Measurements from ENCODE around the gene SPOCK1.
"Not testable (repeated sequence)": the region's sequence is repeated elsewhere in the genome, so short reads cannot be mapped to it uniquely, and the experiment has no call there.

SPOCK1 gene

GRCh38 chr5:137254119-137255090 lies 244.7 kb downstream of the SPOCK1 start:
- DNase-seq, result no peak

GRCh38 chr5:137252512-137252911 lies 246.6 kb downstream of the SPOCK1 start:
- DNase-seq, result no peak

GRCh38 chr5:137250421-137250820 lies 248.7 kb downstream of the SPOCK1 start:
- DNase-seq, result no peak

GRCh38 chr5:137248527-137248926 lies 250.6 kb downstream of the SPOCK1 start:
- DNase-seq, result no peak

GRCh38 chr5:137245438-137245837 lies 253.7 kb downstream of the SPOCK1 start:
- DNase-seq, result no peak

- DNase-seq, result no peak
These were observed 258.8 kb downstream of the SPOCK1 start for GRCh38 chr5:137240285-137240684.

- no peak for DNase-seq
These were observed 262.1 kb downstream of the SPOCK1 start for GRCh38 chr5:137236849-137237507.

- DNase-seq, result no peak
These were observed 262.9 kb downstream of the SPOCK1 start for GRCh38 chr5:137236252-137236651.

- no peak for DNase-seq
These were observed 263.9 kb downstream of the SPOCK1 start for GRCh38 chr5:137234973-137235943.

- no peak for DNase-seq
These were observed 265.4 kb downstream of the SPOCK1 start for GRCh38 chr5:137233726-137234125.

- DNase-seq, result not testable (repeated sequence)
These were observed 265.8 kb downstream of the SPOCK1 start for GRCh38 chr5:137233304-137233703.

GRCh38 chr5:137231540-137231939 lies 267.6 kb downstream of the SPOCK1 start:
- no peak for DNase-seq

GRCh38 chr5:137228816-137229215 lies 270.3 kb downstream of the SPOCK1 start:
- DNase-seq, result no peak

- no peak for DNase-seq
These were observed 273.0 kb downstream of the SPOCK1 start for GRCh38 chr5:137226081-137226480.

- no peak for DNase-seq
These were observed 275.5 kb downstream of the SPOCK1 start for GRCh38 chr5:137223324-137224295.

GRCh38 chr5:137221943-137222342 lies 277.2 kb downstream of the SPOCK1 start:
- DNase-seq, result no peak

- DNase-seq, result no peak
These were observed 278.6 kb downstream of the SPOCK1 start for GRCh38 chr5:137220523-137220927.

- no peak for DNase-seq
These were observed 280.2 kb downstream of the SPOCK1 start for GRCh38 chr5:137218896-137219295.

- DNase-seq, result no peak
These were observed 280.7 kb downstream of the SPOCK1 start for GRCh38 chr5:137218471-137218870.

GRCh38 chr5:137217599-137218200 lies 281.4 kb downstream of the SPOCK1 start:
- no peak for DNase-seq

GRCh38 chr5:137216976-137217598 lies 282.0 kb downstream of the SPOCK1 start:
- no peak for DNase-seq
